HG02970 (cell line): ENCODE data around the gene ARHGEF1.

ENCODE experiments used
- ATAC-seq: cut with Tn5 transposase; IDR thresholded peaks from one replicate; pipeline ENCODE4 v1.9.1; 2021; ENCODE audit warnings: mild to moderate bottlenecking, moderate library complexity, moderate number of reproducible peaks; ENCODE audit not compliant: unreplicated experiment, low FRiP score

Gene ARHGEF1

GRCh38 chr19:41882568-41883462 is at the start of gene ARHGEF1:
Gene ARHGEF1 (plus strand): TSS chr19:41883184. CDS start chr19:41888083, 4,899 bp downstream.
- no peak for ATAC-seq

GRCh38 chr19:41837981-41838708 is 44.8 kb upstream of the ARHGEF1 start:
- no peak for ATAC-seq

- no peak for ATAC-seq
Measured at GRCh38 chr19:41839211-41839610, 43.8 kb upstream of the ARHGEF1 start.

- no peak for ATAC-seq
Measured at GRCh38 chr19:41843371-41843770, 39.6 kb upstream of the ARHGEF1 start.

- ATAC-seq = no peak
Measured at GRCh38 chr19:41844601-41845000, 38.4 kb upstream of the ARHGEF1 start, which contains the start of gene LYPD4. Gene LYPD4 (minus strand): TSS chr19:41844683. CDS start chr19:41839285, 5,398 bp downstream.

GRCh38 chr19:41845001-41845050 is 38.2 kb upstream of the ARHGEF1 start, which contains the start of gene DMRTC2:
Gene DMRTC2 (plus strand): TSS chr19:41845042. CDS start chr19:41847429, 2,387 bp downstream.
- ATAC-seq = no peak

- ATAC-seq = no peak
Measured at GRCh38 chr19:41845051-41845590, 37.9 kb upstream of the ARHGEF1 start.

GRCh38 chr19:41847351-41848105 is 35.5 kb upstream of the ARHGEF1 start:
- no peak for ATAC-seq

- ATAC-seq = no peak
Measured at GRCh38 chr19:41848666-41849065, 34.3 kb upstream of the ARHGEF1 start.

- ATAC-seq = no peak
Measured at GRCh38 chr19:41849067-41849466, 33.9 kb upstream of the ARHGEF1 start.

GRCh38 chr19:41850381-41850780 is 32.6 kb upstream of the ARHGEF1 start:
- no peak for ATAC-seq

- no peak for ATAC-seq
Measured at GRCh38 chr19:41851456-41851855, 31.5 kb upstream of the ARHGEF1 start.

- no peak for ATAC-seq
Measured at GRCh38 chr19:41853344-41853743, 29.6 kb upstream of the ARHGEF1 start.

GRCh38 chr19:41853768-41854167 is 29.2 kb upstream of the ARHGEF1 start:
- ATAC-seq = no peak

GRCh38 chr19:41859213-41859617 is 23.8 kb upstream of the ARHGEF1 start:
- ATAC-seq = no peak

- peak; percentile 83 for ATAC-seq
Measured at GRCh38 chr19:41859618-41860418, 23.2 kb upstream of the ARHGEF1 start, which contains the start of gene RPS19. Gene RPS19 (plus strand): TSS chr19:41860255. CDS start chr19:41860775, 520 bp downstream.

GRCh38 chr19:41860419-41861115 is 22.4 kb upstream of the ARHGEF1 start:
- ATAC-seq = no peak

- no peak for ATAC-seq
Measured at GRCh38 chr19:41861116-41861768, 21.7 kb upstream of the ARHGEF1 start.

GRCh38 chr19:41861846-41862245 is 21.1 kb upstream of the ARHGEF1 start:
- ATAC-seq = no peak
